HuH-7 (cell line): ENCODE data around the gene KLHL22.
"Not testable (repeated sequence)": the region's sequence is repeated elsewhere in the genome, so short reads cannot be mapped to it uniquely, and the experiment has no call there.

ENCODE experiments used
- DNase-seq: peaks from one replicate; pipeline ENCODE4 v3.0.0; 2011; ENCODE audit warnings: low spot score

KLHL22 gene

GRCh38 chr22:20399866-20400605, 95.6 kb downstream of the KLHL22 start:
- no peak for DNase-seq

- no peak for DNase-seq
These were observed 97.2 kb downstream of the KLHL22 start for GRCh38 chr22:20398420-20398819.

GRCh38 chr22:20397498-20397897, 98.1 kb downstream of the KLHL22 start:
- DNase-seq, result no peak

GRCh38 chr22:20396639-20397038, 99.0 kb downstream of the KLHL22 start:
- no peak for DNase-seq

GRCh38 chr22:20395907-20396287, 99.7 kb downstream of the KLHL22 start:
- no peak for DNase-seq

- no peak for DNase-seq
These were observed 100.3 kb downstream of the KLHL22 start for GRCh38 chr22:20395181-20395906.

- DNase-seq, result peak; percentile 78
These were observed 101.7 kb downstream of the KLHL22 start, which contains the start of gene ZNF74 for GRCh38 chr22:20393705-20394476. Gene ZNF74 (plus strand): TSS chr22:20394151. CDS start chr22:20394629, 478 bp downstream.

- DNase-seq, result no peak
These were observed 102.5 kb downstream of the KLHL22 start for GRCh38 chr22:20392983-20393704.

- not testable (repeated sequence) for DNase-seq
These were observed 103.2 kb downstream of the KLHL22 start for GRCh38 chr22:20392365-20392881.
